Urothelium cell line (cell line): ENCODE measurements around the gene TIGD6.
A peak's percentile ranks its signal among the peaks of the same experiment; 100 is the strongest.

Source experiments
- DNase-seq: peaks from one replicate; pipeline ENCODE4 v3.0.0; 2011; ENCODE audit warnings: low spot score, mixed read lengths
- FAIRE-seq: peaks from 2 replicates; lab custom pipeline; 2011; peaks lifted over from hg19 to GRCh38; lab: Jason Lieb, UNC

Gene TIGD6

GRCh38 chr5:150017226-150018005, 17.0 kb upstream of the TIGD6 start:
- no peak for DNase-seq
- FAIRE-seq: no peak

- FAIRE-seq (no peak), DNase-seq (no peak)
These were observed 16.1 kb upstream of the TIGD6 start for GRCh38 chr5:150016537-150016936.

GRCh38 chr5:150015415-150015814, 15.0 kb upstream of the TIGD6 start:
- FAIRE-seq: no peak
- no peak for DNase-seq

GRCh38 chr5:150014456-150014855, 14.0 kb upstream of the TIGD6 start:
- DNase-seq (no peak), FAIRE-seq (no peak)

GRCh38 chr5:150013931-150014330, 13.5 kb upstream of the TIGD6 start:
- no peak for FAIRE-seq
- no peak for DNase-seq

GRCh38 chr5:150009671-150010387, 9.4 kb upstream of the TIGD6 start:
- DNase-seq (no peak), FAIRE-seq (no peak)

GRCh38 chr5:150007050-150007449, 6.6 kb upstream of the TIGD6 start:
- no peak for FAIRE-seq
- DNase-seq: no peak

- DNase-seq (no peak), FAIRE-seq (no peak)
These were observed 5.9 kb upstream of the TIGD6 start for GRCh38 chr5:150006318-150006717.

GRCh38 chr5:150001660-150002486, 1.4 kb upstream of the TIGD6 start:
- peak; percentile 70 for DNase-seq
- FAIRE-seq: no peak

GRCh38 chr5:150000990-150001659, 671 bp upstream of the TIGD6 start:
- FAIRE-seq (no peak), DNase-seq (peak; percentile 34)

GRCh38 chr5:149999866-150000255, 593 bp downstream of the TIGD6 start:
- DNase-seq: no peak
- peak; percentile 63 for FAIRE-seq

GRCh38 chr5:149999359-149999758, 1.1 kb downstream of the TIGD6 start:
- FAIRE-seq (no peak), DNase-seq (no peak)

GRCh38 chr5:149998281-149998680, 2.2 kb downstream of the TIGD6 start:
- FAIRE-seq (no peak), DNase-seq (no peak)

GRCh38 chr5:149996205-149996890, 4.1 kb downstream of the TIGD6 start:
- no peak for FAIRE-seq

GRCh38 chr5:149995385-149996204, 4.9 kb downstream of the TIGD6 start:
- DNase-seq (no peak), FAIRE-seq (no peak)

More at GRCh38 chr5:149996205-149996890, 4.1 kb downstream of the TIGD6 start:
- DNase-seq: no peak

GRCh38 chr5:149993471-149993870, 7.0 kb downstream of the TIGD6 start:
- FAIRE-seq: no peak
- DNase-seq: no peak

GRCh38 chr5:149990518-149991376, 9.7 kb downstream of the TIGD6 start:
- peak; percentile 70 for DNase-seq

GRCh38 chr5:149988126-149988525, 12.3 kb downstream of the TIGD6 start:
- FAIRE-seq (no peak), DNase-seq (no peak)

More at GRCh38 chr5:149990518-149991376, 9.7 kb downstream of the TIGD6 start:
- peak; percentile 82 for FAIRE-seq
